ENCODE measurements around the gene RERG.

RERG gene

DNA sequence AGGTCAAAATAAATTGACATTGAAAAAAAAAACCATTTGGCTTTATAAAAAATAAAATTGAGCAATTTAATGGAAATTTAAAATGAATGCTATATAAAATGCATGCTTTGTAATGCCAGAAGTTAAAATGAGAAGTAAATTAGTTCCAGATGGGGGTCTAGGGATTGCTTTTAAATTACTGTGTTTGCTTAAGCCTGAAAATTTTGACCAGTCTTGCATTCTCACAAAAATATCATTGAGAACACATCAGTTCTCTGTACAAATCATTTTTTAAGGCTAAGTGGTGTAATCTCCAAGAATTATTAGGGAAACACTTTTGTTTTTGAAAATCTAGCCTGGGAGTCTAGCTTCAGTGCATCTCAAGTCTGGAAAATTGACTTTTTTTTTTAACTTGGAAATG, 90.7 kb downstream of the RERG start (continued):
- TF ChIP-seq, protein P1, sequence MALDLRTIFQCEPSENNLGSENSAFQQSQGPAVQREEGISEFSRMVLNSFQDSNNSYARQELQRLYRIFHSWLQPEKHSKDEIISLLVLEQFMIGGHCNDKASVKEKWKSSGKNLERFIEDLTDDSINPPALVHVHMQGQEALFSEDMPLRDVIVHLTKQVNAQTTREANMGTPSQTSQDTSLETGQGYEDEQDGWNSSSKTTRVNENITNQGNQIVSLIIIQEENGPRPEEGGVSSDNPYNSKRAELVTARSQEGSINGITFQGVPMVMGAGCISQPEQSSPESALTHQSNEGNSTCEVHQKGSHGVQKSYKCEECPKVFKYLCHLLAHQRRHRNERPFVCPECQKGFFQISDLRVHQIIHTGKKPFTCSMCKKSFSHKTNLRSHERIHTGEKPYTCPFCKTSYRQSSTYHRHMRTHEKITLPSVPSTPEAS (tag by site-specific recombination; IDR thresholded peaks at IDR 0.05) = no peak
- TF ChIP-seq ZNF776 (tag by site-specific recombination; IDR thresholded peaks at IDR 0.05; ENCODE audit: borderline replicate concordance) = no peak
- TF ChIP-seq TRIM28 (IDR thresholded peaks at IDR 0.05; ENCODE audit: borderline replicate concordance, low read length) = no peak
- TF ChIP-seq PRDM1 (tag by site-specific recombination; IDR thresholded peaks at IDR 0.05) = no peak
- TF ChIP-seq, protein P2, sequence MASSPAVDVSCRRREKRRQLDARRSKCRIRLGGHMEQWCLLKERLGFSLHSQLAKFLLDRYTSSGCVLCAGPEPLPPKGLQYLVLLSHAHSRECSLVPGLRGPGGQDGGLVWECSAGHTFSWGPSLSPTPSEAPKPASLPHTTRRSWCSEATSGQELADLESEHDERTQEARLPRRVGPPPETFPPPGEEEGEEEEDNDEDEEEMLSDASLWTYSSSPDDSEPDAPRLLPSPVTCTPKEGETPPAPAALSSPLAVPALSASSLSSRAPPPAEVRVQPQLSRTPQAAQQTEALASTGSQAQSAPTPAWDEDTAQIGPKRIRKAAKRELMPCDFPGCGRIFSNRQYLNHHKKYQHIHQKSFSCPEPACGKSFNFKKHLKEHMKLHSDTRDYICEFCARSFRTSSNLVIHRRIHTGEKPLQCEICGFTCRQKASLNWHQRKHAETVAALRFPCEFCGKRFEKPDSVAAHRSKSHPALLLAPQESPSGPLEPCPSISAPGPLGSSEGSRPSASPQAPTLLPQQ (tag by site-specific recombination; IDR thresholded peaks at IDR 0.05) = no peak

DNA sequence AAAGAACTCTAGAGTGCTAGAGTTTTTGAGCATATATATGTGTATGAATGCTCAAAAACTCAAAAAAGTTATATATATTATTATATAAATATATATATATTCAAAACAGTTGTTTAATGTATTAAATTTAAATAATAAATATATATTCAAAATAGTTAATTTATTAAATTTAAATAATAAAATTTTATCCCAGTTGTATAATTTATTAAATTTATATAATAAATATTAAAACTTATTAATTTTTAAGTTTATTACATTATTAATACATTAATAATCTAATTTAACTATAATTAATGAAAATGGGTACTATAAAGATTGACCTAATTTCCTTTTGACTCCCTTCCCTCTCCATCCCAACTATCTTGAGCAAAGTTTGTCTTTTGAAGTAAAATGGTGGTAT, 97.8 kb downstream of the RERG start:
- ChIA-PET POLR2A (no interaction called here), CTCF (interaction anchor here (0.6 to 0.7 kb wide), 2 partner anchors 12 to 99 kb away, joined by 3 to 4 read pairs; no protein-coding TSS in a partner anchor)
- Histone ChIP-seq H3K4me1 (ENCODE audit: control insufficient read depth, insufficient read depth, low read length) (no peaks in the 10 kb centered on the region), H3K27ac (ENCODE audit: extremely low read depth, low read depth, low read length) (no peak overlapping the region), H3K36me3 (ENCODE audit: control insufficient read depth in 2 of 2, insufficient read depth in 1 of 2, low read length in 2 of 2) (no peaks in the 10 kb centered on the region), H3K9me3 (ENCODE audit: control insufficient read depth, insufficient read depth, low read depth, low read length) (no peaks in the 10 kb centered on the region), H3K4me3 (ENCODE audit: low read depth, low read length) (no peak overlapping the region)
- TF ChIP-seq ZNF48 (tag by site-specific recombination; IDR thresholded peaks at IDR 0.05) (no peak), ZNF423 (tag by site-specific recombination; IDR thresholded peaks at IDR 0.05) (no peak), EGR2 (tag by site-specific recombination; IDR thresholded peaks at IDR 0.05; ENCODE audit: low read depth) (no peak), GFI1B (tag by site-specific recombination; IDR thresholded peaks at IDR 0.05) (no peak), ZNF777 (tag by site-specific recombination; IDR thresholded peaks at IDR 0.05; ENCODE audit: borderline replicate concordance) (no peak), ZNF558 (tag by site-specific recombination; IDR thresholded peaks at IDR 0.05) (no peak)

DNA sequence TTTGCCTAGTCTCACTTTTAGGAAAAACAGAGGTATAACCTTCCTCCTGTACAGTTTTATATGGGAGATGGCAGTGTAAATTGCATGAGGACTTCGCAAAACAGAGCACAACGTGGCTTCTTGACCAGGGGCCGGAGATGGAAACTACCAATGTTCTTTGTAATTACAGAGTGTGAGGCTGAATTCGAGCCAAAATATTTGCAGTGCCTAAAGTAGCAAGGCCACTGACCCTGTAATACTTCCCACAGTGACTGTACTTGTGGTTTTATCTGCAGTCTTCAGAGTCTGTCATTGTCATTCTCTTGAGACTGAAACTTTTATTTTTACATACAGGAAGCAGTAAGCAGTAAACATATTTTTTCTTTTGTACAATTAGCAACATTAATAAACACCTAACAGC, 98.9 kb downstream of the RERG start:
- H3K4me1 ChIP-seq (ENCODE audit: control insufficient read depth, insufficient read depth, low read length) = no peaks in the 10 kb centered on the region
- ChIA-PET POLR2A (no interaction called here), CTCF (no interaction called here)
- no peaks in the 10 kb centered on the region for H3K9me3 ChIP-seq (ENCODE audit: control insufficient read depth, insufficient read depth, low read depth, low read length)
- no peak overlapping the region for H3K27ac ChIP-seq (ENCODE audit: extremely low read depth, low read depth, low read length)
- H3K4me3 ChIP-seq (ENCODE audit: low read depth, low read length) = no peak overlapping the region
- no peaks in the 10 kb centered on the region for H3K36me3 ChIP-seq (ENCODE audit: control insufficient read depth in 2 of 2, insufficient read depth in 1 of 2, low read length in 2 of 2)
- TF ChIP-seq ZNF521 (tag by site-specific recombination; IDR thresholded peaks at IDR 0.05) (no peak), ZNF114 (tag by site-specific recombination; IDR thresholded peaks at IDR 0.05) (no peak), ZNF544 (tag by site-specific recombination; IDR thresholded peaks at IDR 0.05) (no peak), SP3 (tag by site-specific recombination; IDR thresholded peaks at IDR 0.05) (no peak), ZNF777 (tag by site-specific recombination; IDR thresholded peaks at IDR 0.05; ENCODE audit: borderline replicate concordance) (no peak), ZNF133 (tag by site-specific recombination; IDR thresholded peaks at IDR 0.05) (no peak), ZSCAN30 (tag by site-specific recombination; IDR thresholded peaks at IDR 0.05) (no peak), ZNF121 (tag by site-specific recombination; IDR thresholded peaks at IDR 0.05) (no peak)
- TF ChIP-seq, protein P3, sequence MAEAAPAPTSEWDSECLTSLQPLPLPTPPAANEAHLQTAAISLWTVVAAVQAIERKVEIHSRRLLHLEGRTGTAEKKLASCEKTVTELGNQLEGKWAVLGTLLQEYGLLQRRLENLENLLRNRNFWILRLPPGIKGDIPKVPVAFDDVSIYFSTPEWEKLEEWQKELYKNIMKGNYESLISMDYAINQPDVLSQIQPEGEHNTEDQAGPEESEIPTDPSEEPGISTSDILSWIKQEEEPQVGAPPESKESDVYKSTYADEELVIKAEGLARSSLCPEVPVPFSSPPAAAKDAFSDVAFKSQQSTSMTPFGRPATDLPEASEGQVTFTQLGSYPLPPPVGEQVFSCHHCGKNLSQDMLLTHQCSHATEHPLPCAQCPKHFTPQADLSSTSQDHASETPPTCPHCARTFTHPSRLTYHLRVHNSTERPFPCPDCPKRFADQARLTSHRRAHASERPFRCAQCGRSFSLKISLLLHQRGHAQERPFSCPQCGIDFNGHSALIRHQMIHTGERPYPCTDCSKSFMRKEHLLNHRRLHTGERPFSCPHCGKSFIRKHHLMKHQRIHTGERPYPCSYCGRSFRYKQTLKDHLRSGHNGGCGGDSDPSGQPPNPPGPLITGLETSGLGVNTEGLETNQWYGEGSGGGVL (tag by site-specific recombination; IDR thresholded peaks at IDR 0.05) = no peak
- TF ChIP-seq, protein P4, sequence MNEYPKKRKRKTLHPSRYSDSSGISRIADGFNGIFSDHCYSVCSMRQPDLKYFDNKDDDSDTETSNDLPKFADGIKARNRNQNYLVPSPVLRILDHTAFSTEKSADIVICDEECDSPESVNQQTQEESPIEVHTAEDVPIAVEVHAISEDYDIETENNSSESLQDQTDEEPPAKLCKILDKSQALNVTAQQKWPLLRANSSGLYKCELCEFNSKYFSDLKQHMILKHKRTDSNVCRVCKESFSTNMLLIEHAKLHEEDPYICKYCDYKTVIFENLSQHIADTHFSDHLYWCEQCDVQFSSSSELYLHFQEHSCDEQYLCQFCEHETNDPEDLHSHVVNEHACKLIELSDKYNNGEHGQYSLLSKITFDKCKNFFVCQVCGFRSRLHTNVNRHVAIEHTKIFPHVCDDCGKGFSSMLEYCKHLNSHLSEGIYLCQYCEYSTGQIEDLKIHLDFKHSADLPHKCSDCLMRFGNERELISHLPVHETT (tag by site-specific recombination; IDR thresholded peaks at IDR 0.05) = no peak
- TF ChIP-seq, protein P5, sequence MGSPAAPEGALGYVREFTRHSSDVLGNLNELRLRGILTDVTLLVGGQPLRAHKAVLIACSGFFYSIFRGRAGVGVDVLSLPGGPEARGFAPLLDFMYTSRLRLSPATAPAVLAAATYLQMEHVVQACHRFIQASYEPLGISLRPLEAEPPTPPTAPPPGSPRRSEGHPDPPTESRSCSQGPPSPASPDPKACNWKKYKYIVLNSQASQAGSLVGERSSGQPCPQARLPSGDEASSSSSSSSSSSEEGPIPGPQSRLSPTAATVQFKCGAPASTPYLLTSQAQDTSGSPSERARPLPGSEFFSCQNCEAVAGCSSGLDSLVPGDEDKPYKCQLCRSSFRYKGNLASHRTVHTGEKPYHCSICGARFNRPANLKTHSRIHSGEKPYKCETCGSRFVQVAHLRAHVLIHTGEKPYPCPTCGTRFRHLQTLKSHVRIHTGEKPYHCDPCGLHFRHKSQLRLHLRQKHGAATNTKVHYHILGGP (tag by site-specific recombination; IDR thresholded peaks at IDR 0.05) = no peak
- TF ChIP-seq, protein P6, sequence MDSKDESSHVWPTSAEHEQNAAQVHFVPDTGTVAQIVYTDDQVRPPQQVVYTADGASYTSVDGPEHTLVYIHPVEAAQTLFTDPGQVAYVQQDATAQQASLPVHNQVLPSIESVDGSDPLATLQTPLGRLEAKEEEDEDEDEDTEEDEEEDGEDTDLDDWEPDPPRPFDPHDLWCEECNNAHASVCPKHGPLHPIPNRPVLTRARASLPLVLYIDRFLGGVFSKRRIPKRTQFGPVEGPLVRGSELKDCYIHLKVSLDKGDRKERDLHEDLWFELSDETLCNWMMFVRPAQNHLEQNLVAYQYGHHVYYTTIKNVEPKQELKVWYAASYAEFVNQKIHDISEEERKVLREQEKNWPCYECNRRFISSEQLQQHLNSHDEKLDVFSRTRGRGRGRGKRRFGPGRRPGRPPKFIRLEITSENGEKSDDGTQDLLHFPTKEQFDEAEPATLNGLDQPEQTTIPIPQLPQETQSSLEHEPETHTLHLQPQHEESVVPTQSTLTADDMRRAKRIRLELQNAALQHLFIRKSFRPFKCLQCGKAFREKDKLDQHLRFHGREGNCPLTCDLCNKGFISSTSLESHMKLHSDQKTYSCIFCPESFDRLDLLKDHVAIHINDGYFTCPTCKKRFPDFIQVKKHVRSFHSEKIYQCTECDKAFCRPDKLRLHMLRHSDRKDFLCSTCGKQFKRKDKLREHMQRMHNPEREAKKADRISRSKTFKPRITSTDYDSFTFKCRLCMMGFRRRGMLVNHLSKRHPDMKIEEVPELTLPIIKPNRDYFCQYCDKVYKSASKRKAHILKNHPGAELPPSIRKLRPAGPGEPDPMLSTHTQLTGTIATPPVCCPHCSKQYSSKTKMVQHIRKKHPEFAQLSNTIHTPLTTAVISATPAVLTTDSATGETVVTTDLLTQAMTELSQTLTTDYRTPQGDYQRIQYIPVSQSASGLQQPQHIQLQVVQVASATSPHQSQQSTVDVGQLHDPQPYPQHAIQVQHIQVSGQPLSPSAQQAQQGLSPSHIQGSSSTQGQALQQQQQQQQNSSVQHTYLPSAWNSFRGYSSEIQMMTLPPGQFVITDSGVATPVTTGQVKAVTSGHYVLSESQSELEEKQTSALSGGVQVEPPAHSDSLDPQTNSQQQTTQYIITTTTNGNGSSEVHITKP (tag by site-specific recombination; IDR thresholded peaks at IDR 0.05) = no peak

Measured in HEK293 (cell line).